Endothelial cell of umbilical vein (primary cell): ENCODE results near the gene STRN. TPM values are rescaled to one million over a fixed set of nuclear protein-coding genes. Genes with fewer than 3 reads are reported as not detected.
"Not testable (repeated sequence)": the region's sequence is repeated elsewhere in the genome, so short reads cannot be mapped to it uniquely, and the experiment has no call there.

Experiments
- BruUV-seq: library from RNA; stranded (reverse); fragments of 400-500 nt; replicated peaks from 2 replicates; lab custom pipeline; 2021; lab: Mats Ljungman, UMichigan
- CTCF ChIA-PET: fragments of 300-600, 350-600 bp; sonication (Branson Sonifier 250); formaldehyde crosslinking; loops from one replicate; lab custom pipeline; 2021; ENCODE audit warnings: antibody characterized with exemption, inconsistent platforms; lab: Charles Lee
- POLR2A ChIA-PET: fragments of 300-600, 350-600 bp; sonication (Branson Sonifier 250); formaldehyde crosslinking; loops from one replicate; lab custom pipeline; 2021; ENCODE audit warnings: antibody characterized with exemption, inconsistent platforms; lab: Charles Lee
- DNase-seq: peaks from one replicate; pipeline ENCODE4 v3.0.0-alpha.2; 2011; ENCODE audit warnings: low read depth, low spot score
- FAIRE-seq: peaks from 2 replicates; lab custom pipeline; 2011; peaks lifted over from hg19 to GRCh38; lab: Jason Lieb, UNC
- H2AFZ ChIP-seq: 2 replicates; pipeline ENCODE4 v1.6.0; 2012; ENCODE audit warnings: low read depth, low read length, control low read depth, inconsistent platforms
- H3K27ac ChIP-seq: 2 replicates; pipeline ENCODE4 v1.5.1; 2011; ENCODE audit warnings: low read depth, mild to moderate bottlenecking, control low read depth, low read length, moderate library complexity; ENCODE audit not compliant: insufficient read depth
- H3K27me3 ChIP-seq, 2 experiments: 2 replicates each; pipeline versions ENCODE4 v1.6.0 to v1.6.1; 2011; ENCODE audit warnings: low read length in 2 of 2, mixed read lengths in 1 of 2; ENCODE audit not compliant: control insufficient read depth in 2 of 2, insufficient read depth in 2 of 2
- H3K36me3 ChIP-seq, 2 experiments: 2 replicates in 1 of 2; 3 replicates in 1 of 2; pipeline ENCODE4 v1.5.1; 2011; ENCODE audit warnings: low read length in 2 of 2, mild to moderate bottlenecking in 1 of 2, moderate library complexity in 1 of 2; ENCODE audit not compliant: control insufficient read depth in 2 of 2, insufficient read depth in 2 of 2; ENCODE audit errors: extremely low read depth in 1 of 2
- H3K4me1 ChIP-seq: 3 replicates; pipeline ENCODE4 v1.5.1; 2011; ENCODE audit warnings: mild to moderate bottlenecking, low read length; ENCODE audit not compliant: control insufficient read depth, insufficient read depth; ENCODE audit errors: extremely low read depth
- H3K4me2 ChIP-seq: 2 replicates; pipeline ENCODE4 v1.6.1; 2011; ENCODE audit warnings: low read length, control low read depth, mixed read lengths; ENCODE audit not compliant: insufficient read depth
- H3K4me3 ChIP-seq, 3 experiments: fragments of 200-600 bp in 1 of 3; sonication (generic), shearing (Covaris generic) in 1 of 3; replicated peaks in 1 of 3; 2 replicates each; pipeline ENCODE4 v1.5.1; 2011 to 2016; ENCODE audit warnings: control low read depth in 3 of 3, low read length in 3 of 3, mild to moderate bottlenecking in 2 of 3, inconsistent platforms in 1 of 3, low read depth in 1 of 3, moderate library complexity in 1 of 3; ENCODE audit not compliant: insufficient read depth in 1 of 3
- H3K79me2 ChIP-seq: 2 replicates; pipeline ENCODE4 v1.6.0; 2012; ENCODE audit warnings: low read length, inconsistent platforms; ENCODE audit not compliant: control insufficient read depth, insufficient read depth
- H3K9ac ChIP-seq: replicated peaks from 2 replicates; pipeline ENCODE3; 2011; ENCODE audit warnings: low read length, control low read depth; ENCODE audit not compliant: insufficient read depth; ENCODE audit errors: extremely low read depth
- H3K9me1 ChIP-seq: replicated peaks from 3 replicates; pipeline ENCODE4 v1.6.0; 2011; ENCODE audit warnings: mild to moderate bottlenecking, low read length; ENCODE audit not compliant: control insufficient read depth, insufficient read depth; ENCODE audit errors: extremely low read depth
- H3K9me3 ChIP-seq: replicated peaks from 2 replicates; pipeline ENCODE4 v1.5.1; 2012; ENCODE audit warnings: low read length, inconsistent platforms; ENCODE audit not compliant: control insufficient read depth, insufficient read depth
- H4K20me1 ChIP-seq: replicated peaks from 2 replicates; pipeline ENCODE3; 2011; ENCODE audit warnings: mild to moderate bottlenecking, low read length; ENCODE audit not compliant: control insufficient read depth, insufficient read depth; ENCODE audit errors: extremely low read depth
- CTCF ChIP-seq, 2 donors: IDR thresholded peaks; 1 replicate in 1 of 2; 2 replicates in 1 of 2; pipeline ENCODE4 v1.5.1; 2011; ENCODE audit warnings: low read length in 2 of 2, mild to moderate bottlenecking in 2 of 2, moderate library complexity in 2 of 2, control low read depth in 1 of 2, inconsistent platforms in 1 of 2, low read depth in 1 of 2; ENCODE audit not compliant: insufficient read depth in 1 of 2; ENCODE audit errors: extremely low read depth in 1 of 2
- EZH2 ChIP-seq: IDR thresholded peaks from 2 replicates; pipeline ENCODE4 v1.6.1; 2012; ENCODE audit warnings: borderline replicate concordance, low read depth, mild to moderate bottlenecking, moderate library complexity, low read length, inconsistent platforms; ENCODE audit not compliant: severe bottlenecking
- FOS ChIP-seq: IDR thresholded peaks from 2 replicates; pipeline ENCODE4 v1.6.1; 2011; ENCODE audit warnings: mild to moderate bottlenecking, low read length, moderate library complexity, borderline replicate concordance; ENCODE audit not compliant: insufficient read depth
- GATA2 ChIP-seq: IDR thresholded peaks from 2 replicates; pipeline ENCODE4 v1.7.0; 2011; ENCODE audit warnings: low read depth, mild to moderate bottlenecking, moderate library complexity, mixed read lengths, low read length; ENCODE audit not compliant: insufficient read length, insufficient read depth
- MAX ChIP-seq: IDR thresholded peaks from 2 replicates; pipeline ENCODE4 v1.6.1; 2011; ENCODE audit not compliant: insufficient read depth, insufficient read length
- MYC ChIP-seq: IDR thresholded peaks from one replicate; pipeline ENCODE4 v1.6.1; 2011; ENCODE audit warnings: mild to moderate bottlenecking, low read depth, low read length
- POLR2A ChIP-seq: IDR thresholded peaks from 2 replicates; pipeline ENCODE4 v1.6.1; 2012; ENCODE audit warnings: low read depth, mild to moderate bottlenecking, control low read depth, low read length
- dilution Hi-C: fragments of 300-500 bp; cut with MboI; formaldehyde crosslinking; loops from one replicate; pipeline ENCODE4 v1.15.0; 2019; ENCODE audit warnings: low sequenced_read_pairs; ENCODE audit not compliant: extremely low pct_ligation_motif_present
- intact Hi-C: fragments of 100-400 bp; cut with micrococcal nuclease; formaldehyde crosslinking; loops from one replicate; pipeline ENCODE4 v1.10.0; 2022
- polyA plus RNA-seq, 4 experiments: library from polyadenylated mRNA; depleted of rRNA in 3 of 4; stranded (reverse) in 3 of 4; unstranded in 1 of 4; fragments of >200 nt; gene quantifications; 2 replicates each; pipeline versions ENCODE4 v1.2.1 to v1.2.3, GENCODE V29; 2011 to 2012; ENCODE audit warnings: missing spikeins in 1 of 4
- total RNA-seq: library from RNA; stranded (reverse); gene quantifications from 2 replicates; pipeline ENCODE4 v1.2.3, GENCODE V29; 2021

STRN gene
- total and polyA plus RNA-seq, 2 donors (not counting 3 experiments of a cell fraction or from before 2014, with no cell fraction given): 6.7 to 33.4 TPM

- dilution Hi-C loops: no loop called here
- Histone ChIP-seq H4K20me1 (no peaks in the 10 kb centered on the region), H3K4me2 (no peak overlapping the region), H3K9ac (no peak overlapping the region), H3K27me3 (no peaks in the 10 kb centered on the region), H3K9me1 (no peaks in the 10 kb centered on the region), H3K36me3 (no peaks in the 10 kb centered on the region), H3K9me3 (no peaks in the 10 kb centered on the region), H3K4me3 (no peak overlapping the region), H3K4me1 (no peaks in the 10 kb centered on the region), H2AFZ (no peak overlapping the region), H3K27ac (no peak overlapping the region), H3K79me2 (peaks cover 9% of the 10 kb centered on the region)
- no peak for TF ChIP-seq EZH2
- TF ChIP-seq MAX: no peak
- TF ChIP-seq MYC: no peak
- TF ChIP-seq FOS: no peak
- TF ChIP-seq POLR2A: no peak
- TF ChIP-seq CTCF (IDR thresholded peaks at IDR 0.05; ENCODE audit: extremely low read depth in 1 of 2, insufficient read depth in 1 of 2, low read depth in 1 of 2, low read length in 2 of 2): no peak
- TF ChIP-seq GATA2: no peak
- POLR2A ChIA-PET: no interaction called here
- no peak for DNase-seq
- BruUV-seq: no TSS peak
- FAIRE-seq: no peak
- intact Hi-C loops: no loop called here
- CTCF ChIA-PET: interaction anchor here (0.9 to 2.4 kb wide), 4 partner anchors 9 to 84 kb away, joined by 3 to 7 read pairs (median 5); no protein-coding TSS in a partner anchor
Observed at GRCh38 chr2:36941867-36942266, 24.5 kb downstream of the STRN start.

- BruUV-seq, FAIRE-seq, intact Hi-C loops, dilution Hi-C loops, H3K9me1 ChIP-seq, H3K4me2 ChIP-seq, H3K9ac ChIP-seq, H2AFZ ChIP-seq, H3K27ac ChIP-seq, H3K4me1 ChIP-seq, DNase-seq, POLR2A ChIA-PET, H3K27me3 ChIP-seq, H3K9me3 ChIP-seq, H3K4me3 ChIP-seq, H3K79me2 ChIP-seq, H4K20me1 ChIP-seq, H3K36me3 ChIP-seq: not testable (repeated sequence)
- CTCF ChIA-PET: interaction anchor here (1.1 to 1.4 kb wide), 2 partner anchors 9 to 88 kb away, joined by 3 to 4 read pairs; no protein-coding TSS in a partner anchor
Observed at GRCh38 chr2:36936526-36936925, 29.8 kb downstream of the STRN start.

- H3K27me3 ChIP-seq, DNase-seq, H3K9me3 ChIP-seq, dilution Hi-C loops, H3K9ac ChIP-seq, H3K9me1 ChIP-seq, H3K4me3 ChIP-seq, FAIRE-seq, BruUV-seq, CTCF ChIA-PET, H3K36me3 ChIP-seq, H3K4me2 ChIP-seq, H4K20me1 ChIP-seq, H2AFZ ChIP-seq, H3K79me2 ChIP-seq: not testable (repeated sequence)
- intact Hi-C loops: loop anchor here (1.0 to 2.0 kb wide), 2 partner anchors 20 to 35 kb away; partner anchors contain the start of gene STRN
- Histone ChIP-seq H3K27ac (peak overlapping the region; percentile 76), H3K4me1 (peaks cover 13% of the 10 kb centered on the region)
- POLR2A ChIA-PET: interaction anchor here (0.6 kb wide), 1 partner anchor 21 kb away, joined by 4 read pairs; no protein-coding TSS in a partner anchor
Observed at GRCh38 chr2:36931688-36932087, 34.6 kb downstream of the STRN start.
